ENCODE results near the gene HES3.

DNA sequence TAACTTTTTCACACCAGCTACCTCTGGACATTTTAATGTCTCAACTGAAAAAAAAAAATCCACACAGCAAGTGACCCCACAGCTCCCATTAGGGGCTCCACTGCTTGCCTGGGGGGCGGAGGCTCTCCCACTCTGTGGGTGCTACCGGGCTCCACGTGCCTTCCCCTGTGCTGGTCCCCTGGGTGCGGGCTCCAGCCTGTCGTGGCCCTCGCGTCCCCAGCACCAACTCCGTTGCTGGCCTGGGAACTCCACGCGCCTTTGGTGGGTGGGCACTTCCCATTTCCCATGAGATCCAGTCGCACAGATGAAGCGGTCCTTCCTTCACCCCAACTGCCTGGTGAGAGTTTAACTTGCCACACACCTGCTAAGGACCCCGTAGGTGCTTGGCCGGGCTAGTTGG lies 44.0 kb downstream of the HES3 start:
- TF ChIP-seq, protein P1, sequence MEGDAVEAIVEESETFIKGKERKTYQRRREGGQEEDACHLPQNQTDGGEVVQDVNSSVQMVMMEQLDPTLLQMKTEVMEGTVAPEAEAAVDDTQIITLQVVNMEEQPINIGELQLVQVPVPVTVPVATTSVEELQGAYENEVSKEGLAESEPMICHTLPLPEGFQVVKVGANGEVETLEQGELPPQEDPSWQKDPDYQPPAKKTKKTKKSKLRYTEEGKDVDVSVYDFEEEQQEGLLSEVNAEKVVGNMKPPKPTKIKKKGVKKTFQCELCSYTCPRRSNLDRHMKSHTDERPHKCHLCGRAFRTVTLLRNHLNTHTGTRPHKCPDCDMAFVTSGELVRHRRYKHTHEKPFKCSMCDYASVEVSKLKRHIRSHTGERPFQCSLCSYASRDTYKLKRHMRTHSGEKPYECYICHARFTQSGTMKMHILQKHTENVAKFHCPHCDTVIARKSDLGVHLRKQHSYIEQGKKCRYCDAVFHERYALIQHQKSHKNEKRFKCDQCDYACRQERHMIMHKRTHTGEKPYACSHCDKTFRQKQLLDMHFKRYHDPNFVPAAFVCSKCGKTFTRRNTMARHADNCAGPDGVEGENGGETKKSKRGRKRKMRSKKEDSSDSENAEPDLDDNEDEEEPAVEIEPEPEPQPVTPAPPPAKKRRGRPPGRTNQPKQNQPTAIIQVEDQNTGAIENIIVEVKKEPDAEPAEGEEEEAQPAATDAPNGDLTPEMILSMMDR (IDR thresholded peaks at IDR 0.05 in 4 of 5, conservative IDR thresholded peaks at IDR 0.05 in 1 of 5): no peak
- TF ChIP-seq POLR2A (IDR thresholded peaks at IDR 0.05): no peak
